Astrocyte (in vitro differentiated cells and primary cell): Measurements from ENCODE around the gene ULK3. TPM values are rescaled to one million over a fixed set of nuclear protein-coding genes. Genes with fewer than 3 reads are reported as not detected.

ENCODE experiments used
- DNase-seq: peaks from one replicate; pipeline ENCODE4 v3.0.0-alpha.2; 2010; ENCODE audit warnings: low read depth
- FAIRE-seq: peaks from 2 replicates; lab custom pipeline; 2011; peaks lifted over from hg19 to GRCh38; lab: Jason Lieb, UNC
- H2AFZ ChIP-seq: 2 replicates; pipeline ENCODE4 v1.6.0; 2012; ENCODE audit warnings: low read depth, low read length, inconsistent platforms
- H3K27ac ChIP-seq: 2 replicates; pipeline ENCODE4 v1.5.1; 2011; ENCODE audit warnings: low read depth, low read length, inconsistent platforms
- H3K27me3 ChIP-seq: 2 replicates; pipeline ENCODE4 v1.6.0; 2011; ENCODE audit warnings: low read length, inconsistent platforms; ENCODE audit not compliant: insufficient read depth
- H3K36me3 ChIP-seq: 2 replicates; pipeline ENCODE4 v1.5.1; 2011; ENCODE audit warnings: low read length, inconsistent platforms; ENCODE audit not compliant: insufficient read depth
- H3K4me1 ChIP-seq: 2 replicates; pipeline ENCODE4 v1.5.1; 2011; ENCODE audit warnings: low read length, inconsistent platforms; ENCODE audit not compliant: insufficient read depth
- H3K4me2 ChIP-seq: 2 replicates; pipeline ENCODE4 v1.6.0; 2012; ENCODE audit warnings: low read length, inconsistent platforms
- H3K4me3 ChIP-seq: 2 replicates; pipeline ENCODE4 v1.5.1; 2011; ENCODE audit warnings: low read depth, mild to moderate bottlenecking, low read length, inconsistent platforms; ENCODE audit not compliant: insufficient read depth
- H3K79me2 ChIP-seq: 2 replicates; pipeline ENCODE4 v1.6.0; 2012; ENCODE audit warnings: mild to moderate bottlenecking, low read length, inconsistent platforms; ENCODE audit not compliant: insufficient read depth
- H3K9ac ChIP-seq: 2 replicates; pipeline ENCODE4 v1.6.0; 2012; ENCODE audit warnings: mild to moderate bottlenecking, low read length, inconsistent platforms
- H3K9me3 ChIP-seq: 2 replicates; pipeline ENCODE4 v1.5.1; 2012; ENCODE audit warnings: low read depth, mild to moderate bottlenecking, low read length, inconsistent platforms; ENCODE audit not compliant: insufficient read depth
- H4K20me1 ChIP-seq: 2 replicates; pipeline ENCODE4 v1.6.0; 2012; ENCODE audit warnings: low read length, inconsistent platforms; ENCODE audit not compliant: insufficient read depth
- H3K27ac Mint-ChIP-seq: one replicate; pipeline ENCODE4 v1.8.0; 2021; ENCODE audit warnings: mild to moderate bottlenecking, mixed read lengths; ENCODE audit not compliant: unreplicated experiment
- H3K27me3 Mint-ChIP-seq: one replicate; pipeline ENCODE4 v1.8.0; 2021; ENCODE audit warnings: low read depth, mixed read lengths; ENCODE audit not compliant: unreplicated experiment
- H3K36me3 Mint-ChIP-seq: one replicate; pipeline ENCODE4 v1.8.0; 2021; ENCODE audit warnings: low read depth, mixed read lengths; ENCODE audit not compliant: unreplicated experiment
- H3K4me1 Mint-ChIP-seq: one replicate; pipeline ENCODE4 v1.8.0; 2021; ENCODE audit warnings: low read depth, mixed read lengths; ENCODE audit not compliant: unreplicated experiment
- H3K4me3 Mint-ChIP-seq: one replicate; pipeline ENCODE4 v1.8.0; 2021; ENCODE audit warnings: mild to moderate bottlenecking, moderate library complexity, mixed read lengths; ENCODE audit not compliant: unreplicated experiment
- H3K9me3 Mint-ChIP-seq: one replicate; pipeline ENCODE4 v1.8.0; 2021; ENCODE audit warnings: mild to moderate bottlenecking, mixed read lengths; ENCODE audit not compliant: unreplicated experiment
- EZH2 ChIP-seq: IDR thresholded peaks from 2 replicates; pipeline ENCODE4 v1.6.1; 2012; ENCODE audit warnings: mild to moderate bottlenecking, low read length, inconsistent platforms; ENCODE audit not compliant: insufficient read depth
- total RNA-seq: library from RNA; stranded (reverse); gene quantifications from 2 replicates; pipeline ENCODE4 v1.2.1, GENCODE V29; 2021
- TF ChIP-seq, protein P1 (sequence below): IDR thresholded peaks from 2 replicates; pipeline ENCODE4 v1.5.1; 2011; ENCODE audit warnings: low read depth, mild to moderate bottlenecking, inconsistent platforms, low read length, moderate library complexity; ENCODE audit not compliant: insufficient read depth

ULK3 gene
- total RNA-seq, 1 donor from 2014 or later, result 15.6 TPM

DNA sequence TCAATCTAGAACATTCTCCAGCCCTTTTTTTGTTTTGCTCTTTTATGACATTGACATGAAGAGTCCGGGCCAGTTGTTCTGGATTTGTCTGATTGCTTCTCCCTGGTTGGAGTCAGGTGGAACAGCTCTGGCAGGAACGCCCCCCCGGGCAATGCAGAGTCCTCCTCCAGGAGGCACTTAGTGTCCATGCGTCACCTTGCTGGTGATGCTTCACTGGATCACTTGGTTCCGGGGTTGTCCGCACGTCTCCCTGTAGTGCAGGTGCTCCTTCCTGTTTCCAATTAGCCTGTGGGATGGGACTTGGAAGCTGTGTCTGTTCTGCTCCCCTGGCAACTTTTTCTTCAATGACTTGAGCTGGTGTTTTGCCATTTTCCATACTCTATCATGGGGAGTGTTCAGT, 51.3 kb downstream of the ULK3 start:
- no peak for FAIRE-seq
- Histone ChIP-seq H3K4me3 (no peak overlapping the region), H2AFZ (no peak overlapping the region), H3K9me3 (no peaks in the 10 kb centered on the region), H3K4me1 (peaks cover 66% of the 10 kb centered on the region), H4K20me1 (peaks cover 94% of the 10 kb centered on the region), H3K27ac (no peak overlapping the region), H3K27me3 (no peaks in the 10 kb centered on the region), H3K9ac (peak overlapping the region; percentile 44), H3K4me2 (no peak overlapping the region), H3K36me3 (no peaks in the 10 kb centered on the region), H3K79me2 (peaks cover 94% of the 10 kb centered on the region)
- no peaks in the 10 kb centered on the region for H3K27me3 Mint-ChIP-seq
- TF ChIP-seq, protein P1, sequence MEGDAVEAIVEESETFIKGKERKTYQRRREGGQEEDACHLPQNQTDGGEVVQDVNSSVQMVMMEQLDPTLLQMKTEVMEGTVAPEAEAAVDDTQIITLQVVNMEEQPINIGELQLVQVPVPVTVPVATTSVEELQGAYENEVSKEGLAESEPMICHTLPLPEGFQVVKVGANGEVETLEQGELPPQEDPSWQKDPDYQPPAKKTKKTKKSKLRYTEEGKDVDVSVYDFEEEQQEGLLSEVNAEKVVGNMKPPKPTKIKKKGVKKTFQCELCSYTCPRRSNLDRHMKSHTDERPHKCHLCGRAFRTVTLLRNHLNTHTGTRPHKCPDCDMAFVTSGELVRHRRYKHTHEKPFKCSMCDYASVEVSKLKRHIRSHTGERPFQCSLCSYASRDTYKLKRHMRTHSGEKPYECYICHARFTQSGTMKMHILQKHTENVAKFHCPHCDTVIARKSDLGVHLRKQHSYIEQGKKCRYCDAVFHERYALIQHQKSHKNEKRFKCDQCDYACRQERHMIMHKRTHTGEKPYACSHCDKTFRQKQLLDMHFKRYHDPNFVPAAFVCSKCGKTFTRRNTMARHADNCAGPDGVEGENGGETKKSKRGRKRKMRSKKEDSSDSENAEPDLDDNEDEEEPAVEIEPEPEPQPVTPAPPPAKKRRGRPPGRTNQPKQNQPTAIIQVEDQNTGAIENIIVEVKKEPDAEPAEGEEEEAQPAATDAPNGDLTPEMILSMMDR, result no peak
- TF ChIP-seq EZH2, result no peak
- H3K9me3 Mint-ChIP-seq, result no peaks in the 10 kb centered on the region
- no peak for DNase-seq
- H3K36me3 Mint-ChIP-seq, result peaks cover 3% of the 10 kb centered on the region
- peak overlapping the region; percentile 6 for H3K4me3 Mint-ChIP-seq
- peak overlapping the region; percentile 55 for H3K27ac Mint-ChIP-seq
- peaks cover 42% of the 10 kb centered on the region for H3K4me1 Mint-ChIP-seq

DNA sequence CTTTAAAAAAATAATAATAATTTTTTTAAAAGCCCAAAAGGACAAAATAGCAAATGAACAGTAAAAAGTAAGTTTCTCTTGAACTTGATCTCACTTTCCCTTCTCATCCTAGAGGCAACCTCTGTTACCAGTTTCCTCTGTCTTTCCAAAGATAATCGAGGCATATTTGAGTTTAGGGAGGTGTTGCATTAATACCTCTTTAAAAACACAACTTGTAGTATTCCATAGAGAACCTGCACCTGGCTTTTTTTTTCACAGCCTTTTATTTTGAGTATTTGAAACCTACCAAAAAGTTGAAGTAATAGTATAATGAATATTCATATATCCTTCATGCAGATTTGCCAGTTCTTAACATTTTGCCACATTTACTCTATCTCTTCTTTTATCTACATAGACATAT, 51.9 kb downstream of the ULK3 start:
- peaks cover 69% of the 10 kb centered on the region for H3K4me1 ChIP-seq
- FAIRE-seq (no peak), DNase-seq (no peak)
- peaks cover 94% of the 10 kb centered on the region for H3K79me2 ChIP-seq
- no peak overlapping the region for H2AFZ ChIP-seq
- H3K27me3 ChIP-seq, result no peaks in the 10 kb centered on the region
- Mint-ChIP-seq H3K36me3 (peaks cover 3% of the 10 kb centered on the region), H3K4me1 (peaks cover 42% of the 10 kb centered on the region), H3K27ac (peak overlapping the region; percentile 44), H3K9me3 (no peaks in the 10 kb centered on the region), H3K27me3 (no peaks in the 10 kb centered on the region), H3K4me3 (peak overlapping the region; percentile 6)
- no peaks in the 10 kb centered on the region for H3K9me3 ChIP-seq
- no peak for TF ChIP-seq EZH2
- TF ChIP-seq, protein P1, result no peak
- H3K9ac ChIP-seq, result peak overlapping the region; percentile 44
- peak overlapping the region; percentile 85 for H3K27ac ChIP-seq
- H3K4me2 ChIP-seq, result no peak overlapping the region
- H3K36me3 ChIP-seq, result no peaks in the 10 kb centered on the region
- H4K20me1 ChIP-seq, result peaks cover 94% of the 10 kb centered on the region
- H3K4me3 ChIP-seq, result no peak overlapping the region

DNA sequence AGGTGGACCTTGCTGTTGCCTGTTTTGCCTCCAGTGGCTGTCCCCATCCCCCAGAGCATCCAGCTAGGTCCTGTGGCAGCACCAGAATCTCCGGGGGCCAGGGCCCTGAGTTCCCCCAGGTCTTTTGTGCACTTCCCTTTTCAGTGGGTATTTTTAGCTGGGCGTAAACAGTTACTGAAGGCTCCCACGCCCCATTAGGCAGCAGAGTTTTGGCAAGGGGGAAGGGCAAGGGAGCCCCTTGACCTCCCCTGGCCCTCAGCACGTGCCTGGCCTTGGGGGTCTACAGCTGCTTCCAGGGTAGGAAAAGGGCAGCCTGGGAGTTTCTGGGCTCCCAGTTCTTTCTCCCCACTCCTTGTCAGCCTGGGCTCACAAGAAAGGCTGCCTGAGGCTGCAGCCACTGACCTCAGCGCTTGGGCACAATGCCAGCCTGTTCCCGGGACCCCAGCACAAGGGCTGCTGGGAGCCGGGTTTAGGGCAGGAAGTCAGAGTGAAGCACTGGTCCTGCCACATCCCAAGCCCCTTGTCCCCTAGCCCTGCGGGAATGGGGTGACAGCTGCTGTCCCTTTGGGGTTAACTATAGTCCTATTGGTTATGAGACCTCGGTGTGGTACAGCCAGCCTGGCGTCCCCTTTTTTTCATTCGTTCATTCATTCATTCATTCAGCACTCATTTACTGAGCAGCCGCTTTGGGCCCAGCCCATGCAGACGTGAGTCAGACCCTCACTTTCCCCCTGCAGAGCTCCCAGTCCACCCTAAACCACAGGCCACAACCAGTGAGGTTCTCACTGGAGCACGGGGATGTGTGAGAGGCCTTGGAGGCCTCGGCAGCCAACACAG, 52.7 kb downstream of the ULK3 start:
- TF ChIP-seq EZH2, result no peak
- TF ChIP-seq, protein P1, result no peak
- Histone ChIP-seq H3K9ac (peak overlapping the region; percentile 76), H3K4me1 (peaks cover 69% of the 10 kb centered on the region), H2AFZ (peak overlapping the region; percentile 32), H3K4me3 (no peak overlapping the region), H3K36me3 (no peaks in the 10 kb centered on the region), H3K9me3 (no peaks in the 10 kb centered on the region), H3K27ac (peak overlapping the region; percentile 85), H3K4me2 (peak overlapping the region; percentile 71), H3K79me2 (peaks cover 94% of the 10 kb centered on the region), H4K20me1 (peaks cover 94% of the 10 kb centered on the region), H3K27me3 (no peaks in the 10 kb centered on the region)
- no peaks in the 10 kb centered on the region for H3K9me3 Mint-ChIP-seq
- no peak overlapping the region for H3K4me3 Mint-ChIP-seq
- peaks cover 42% of the 10 kb centered on the region for H3K4me1 Mint-ChIP-seq
- H3K27me3 Mint-ChIP-seq, result no peaks in the 10 kb centered on the region
- peak overlapping the region; percentile 77 for H3K27ac Mint-ChIP-seq
- no peak for FAIRE-seq
- peaks cover 3% of the 10 kb centered on the region for H3K36me3 Mint-ChIP-seq
- peak; percentile 91 for DNase-seq
